G401 (cell line): ENCODE results near the gene CCAR1. TPM values are rescaled to one million over a fixed set of nuclear protein-coding genes. Genes with fewer than 3 reads are reported as not detected.
"Not testable (repeated sequence)": the region's sequence is repeated elsewhere in the genome, so short reads cannot be mapped to it uniquely, and the experiment has no call there.

Source experiments
- DNase-seq: peaks from one replicate; pipeline ENCODE4 v3.0.0-alpha.2; 2015; ENCODE audit warnings: low spot score
- in situ Hi-C: cut with HindIII; loops from 2 replicates; pipeline ENCODE4 v1.10.0; 2016; ENCODE audit warnings: low sequenced_read_pairs, mixed read lengths
- total RNA-seq: library from RNA; depleted of rRNA; stranded (reverse); fragments of >200 nt; shearing (Covaris generic); gene quantifications from 2 replicates; pipeline ENCODE4 v1.2.3, GENCODE V29; 2014

The CCAR1 gene
- total RNA-seq, 1 experiment from 2014 or later, result 42.9 TPM

DNA sequence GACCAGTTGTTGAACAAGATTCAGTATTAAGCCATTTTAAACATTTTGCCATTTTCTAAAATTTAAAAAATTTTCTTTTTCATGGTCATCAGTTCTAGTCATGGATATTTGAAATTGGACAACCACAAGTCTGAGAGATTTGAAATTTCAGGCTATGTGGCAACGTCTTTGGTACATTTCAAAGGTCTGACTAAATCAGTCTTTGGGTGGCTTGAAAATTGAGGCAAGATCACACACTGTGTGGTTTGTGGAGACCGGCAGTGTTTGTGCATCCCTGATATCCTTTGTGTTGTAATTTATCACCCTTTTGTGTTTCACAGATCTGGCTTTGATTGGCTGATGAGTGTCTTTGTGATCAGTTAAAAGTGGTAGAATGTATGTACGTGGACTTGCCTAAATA is 35.7 kb downstream of the CCAR1 start:
- in situ Hi-C loops, result no loop called here
- no peak for DNase-seq

- in situ Hi-C loops, result no loop called here
- DNase-seq, result no peak
Measured at GRCh38 chr10:68759223-68759863, 38.3 kb downstream of the CCAR1 start.

GRCh38 chr10:68759967-68760366 is 38.9 kb downstream of the CCAR1 start:
- DNase-seq, result no peak

DNA sequence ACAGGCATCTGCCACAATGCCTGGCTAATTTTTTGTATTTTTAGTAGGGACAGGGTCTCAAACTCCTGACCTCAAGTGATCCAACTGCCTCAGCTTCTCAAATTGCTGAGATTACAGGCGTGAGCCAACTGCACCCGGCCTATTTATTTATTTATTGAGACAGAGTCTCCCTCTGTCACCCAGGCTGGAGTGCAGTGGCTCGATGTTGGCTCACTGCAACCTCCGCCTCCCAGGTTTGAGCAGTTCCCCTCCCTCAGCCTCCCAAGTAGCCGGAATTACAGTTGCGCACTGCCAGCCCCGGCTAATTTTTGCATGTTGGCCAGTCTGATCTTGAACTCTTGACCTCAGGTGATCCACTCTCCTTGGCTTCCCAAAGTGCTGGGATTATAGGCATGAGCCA is 46.4 kb downstream of the CCAR1 start:
- in situ Hi-C loops, DNase-seq: not testable (repeated sequence)

More at GRCh38 chr10:68759967-68760366, 38.9 kb downstream of the CCAR1 start:
- in situ Hi-C loops, result no loop called here

GRCh38 chr10:68781613-68782574 is 60.9 kb downstream of the CCAR1 start:
- in situ Hi-C loops, result no loop called here
- no peak for DNase-seq

- in situ Hi-C loops, result no loop called here
- no peak for DNase-seq
Measured at GRCh38 chr10:68784476-68784875, 63.4 kb downstream of the CCAR1 start.

GRCh38 chr10:68787813-68788212 is 66.8 kb downstream of the CCAR1 start:
- in situ Hi-C loops, result no loop called here
- DNase-seq, result no peak

DNA sequence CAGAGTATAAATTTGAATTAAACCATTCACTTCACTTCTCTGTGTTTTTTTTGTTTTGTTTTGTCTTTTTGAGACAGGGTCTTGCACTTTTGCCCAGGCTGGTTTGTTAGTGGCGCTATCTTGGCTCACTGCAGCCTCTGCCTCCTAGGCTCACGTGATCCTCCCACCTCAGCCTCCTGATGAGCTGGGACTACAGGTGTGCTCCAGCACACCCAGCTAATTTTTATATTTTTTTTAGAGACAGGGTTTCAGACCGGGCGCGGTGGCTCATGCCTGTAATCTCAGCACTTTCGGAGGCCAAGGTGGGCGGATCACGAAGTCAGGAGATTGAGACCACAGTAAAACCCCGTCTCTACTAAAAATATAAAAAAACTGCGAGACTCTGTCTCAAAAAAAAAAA is 69.4 kb downstream of the CCAR1 start:
- in situ Hi-C loops, result no loop called here
- DNase-seq, result no peak

GRCh38 chr10:68792115-68792514 is 71.1 kb downstream of the CCAR1 start:
- in situ Hi-C loops, result no loop called here
- DNase-seq, result no peak

DNA sequence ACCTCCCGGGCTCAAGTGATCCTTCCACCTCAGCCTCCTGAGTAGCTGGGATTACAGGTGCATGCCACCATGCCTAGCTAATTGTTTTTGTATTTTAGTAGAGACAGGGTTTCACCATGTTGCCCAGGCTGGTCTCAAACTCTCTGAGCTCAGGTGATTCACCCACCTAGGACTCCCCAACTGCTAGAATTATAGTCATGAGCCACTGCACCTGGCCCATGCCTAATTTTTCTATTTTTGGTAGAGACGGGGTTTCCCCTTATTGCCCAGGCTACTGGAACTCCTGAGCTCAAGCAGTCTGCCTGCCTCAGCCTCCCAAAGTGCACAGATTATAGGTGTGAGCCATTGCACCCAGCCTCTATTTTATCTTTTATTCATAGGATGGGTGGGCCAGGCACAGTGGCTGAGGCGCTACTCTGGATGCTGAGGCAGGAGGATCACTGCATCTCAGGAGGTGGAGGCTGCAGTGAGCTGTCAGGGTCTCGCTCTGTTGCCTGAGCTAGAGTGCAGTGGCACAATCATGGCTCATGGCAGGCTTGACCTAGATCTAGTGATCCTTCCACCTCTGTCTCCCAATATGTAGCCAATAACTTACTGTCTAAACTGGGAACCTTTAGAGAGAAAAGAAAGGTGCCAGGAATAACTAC is 75.0 kb downstream of the CCAR1 start:
- in situ Hi-C loops, result no loop called here
- no peak for DNase-seq

DNA sequence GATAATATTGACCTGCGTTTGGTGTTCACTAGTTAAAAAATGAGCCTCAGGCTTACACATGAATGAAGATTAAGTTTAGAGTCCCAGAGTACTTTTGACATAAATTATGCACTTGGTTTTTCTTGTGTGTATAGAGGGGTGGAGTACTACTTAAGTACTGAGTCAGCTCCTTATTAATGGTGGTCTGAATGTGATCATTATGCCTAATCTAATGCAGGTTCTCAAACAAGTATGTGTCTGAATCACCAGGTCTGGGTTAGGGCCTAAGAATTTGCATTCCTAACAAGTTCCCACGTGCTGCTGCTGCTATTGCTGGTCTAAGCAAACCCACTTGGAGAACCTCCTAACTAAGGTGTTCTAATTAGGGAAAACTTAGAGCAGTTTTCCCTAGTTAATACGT is 75.6 kb downstream of the CCAR1 start:
- no peak for DNase-seq
- in situ Hi-C loops, result no loop called here

- in situ Hi-C loops, result no loop called here
- no peak for DNase-seq
Measured at GRCh38 chr10:68800211-68800610, 79.2 kb downstream of the CCAR1 start.

DNA sequence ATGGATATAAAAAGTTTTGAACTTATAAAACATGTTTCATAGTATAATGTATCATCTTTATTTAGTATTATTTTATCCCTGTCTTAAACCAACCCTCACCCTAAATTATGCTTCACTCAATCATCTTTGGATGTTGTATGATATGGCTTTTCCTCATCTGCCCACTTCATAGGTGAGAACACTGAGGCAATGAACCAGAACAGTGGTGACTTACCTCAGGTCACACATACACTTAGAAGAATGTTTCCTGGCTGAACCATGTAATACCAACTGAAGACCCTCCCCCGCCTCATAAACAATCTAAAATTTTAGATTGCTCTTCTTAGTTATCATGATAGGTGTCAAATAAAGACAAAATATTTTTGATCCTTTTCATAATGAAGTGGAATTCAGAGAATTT is 83.7 kb downstream of the CCAR1 start:
- DNase-seq, result no peak
- in situ Hi-C loops, result no loop called here

DNA sequence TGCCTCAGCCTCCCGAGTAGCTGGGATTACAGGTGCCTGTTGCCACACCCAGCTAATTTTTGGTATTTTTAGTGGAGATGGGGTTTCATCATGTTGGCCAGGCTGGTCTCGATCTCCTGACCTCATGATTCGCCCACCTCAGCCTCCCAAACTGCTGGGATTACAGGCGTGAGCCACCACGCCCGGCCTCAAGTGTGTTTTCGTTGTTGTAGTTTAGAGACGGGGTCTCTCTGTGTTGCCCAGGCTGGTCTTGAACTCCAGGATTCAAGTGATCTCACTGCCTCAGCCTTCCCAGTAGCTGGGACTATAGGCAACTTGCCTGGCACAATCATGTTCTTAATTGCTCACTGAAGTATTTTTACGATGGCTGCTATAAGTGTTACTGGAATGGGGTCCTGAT is 89.8 kb downstream of the CCAR1 start:
- DNase-seq, in situ Hi-C loops: not testable (repeated sequence)

- no peak for DNase-seq
- in situ Hi-C loops, result no loop called here
Measured at GRCh38 chr10:68811314-68812009, 90.4 kb downstream of the CCAR1 start.

GRCh38 chr10:68812420-68812819 is 91.4 kb downstream of the CCAR1 start:
- in situ Hi-C loops, result no loop called here
- no peak for DNase-seq

- DNase-seq, result peak; percentile 21
- in situ Hi-C loops, result no loop called here
Measured at GRCh38 chr10:68813559-68813958, 92.5 kb downstream of the CCAR1 start.

DNA sequence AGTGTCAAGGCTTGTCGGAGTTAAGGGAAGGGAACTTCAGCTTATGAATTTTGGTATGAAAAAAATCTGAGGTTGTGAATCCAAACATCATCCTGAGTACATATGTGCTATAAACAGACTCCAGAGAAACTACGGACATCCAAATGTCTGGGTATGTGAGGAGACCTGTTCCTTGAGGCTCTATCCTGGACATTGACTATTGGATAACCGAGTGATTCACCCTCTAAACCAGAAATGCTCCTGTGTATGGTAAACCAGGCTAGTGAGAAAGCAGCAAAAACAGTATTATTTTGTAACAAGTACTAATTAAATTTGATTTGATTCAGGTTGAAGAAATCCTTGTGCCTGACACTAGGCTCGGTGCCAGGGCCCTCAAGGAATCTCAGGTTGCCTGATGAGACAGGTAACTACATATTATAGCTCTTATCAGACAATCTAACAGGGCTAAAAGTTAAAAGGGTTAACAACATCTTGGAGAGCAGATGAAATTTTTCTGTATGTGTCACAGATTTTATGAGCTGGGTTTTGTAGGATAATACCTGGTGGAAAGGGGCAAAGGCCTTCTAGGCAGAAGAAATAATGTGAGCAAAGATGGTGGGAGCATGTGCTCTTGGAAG is 95.9 kb downstream of the CCAR1 start:
- in situ Hi-C loops, result no loop called here
- DNase-seq, result no peak

- in situ Hi-C loops, result not testable (repeated sequence)
Measured at GRCh38 chr10:68820359-68820758, 99.3 kb downstream of the CCAR1 start.

More at GRCh38 chr10:68820359-68820758, 99.3 kb downstream of the CCAR1 start:
- not testable (repeated sequence) for DNase-seq
